Thyroid gland (tissue), 4 donors: ENCODE data around the gene OR6N1. TPM values are rescaled to one million over a fixed set of nuclear protein-coding genes. Genes with fewer than 3 reads are reported as not detected.

ENCODE experiments used
- DNase-seq, 2 donors: peaks; one replicate each; pipeline ENCODE4 v3.0.0-alpha.2; 2019
- H3K27ac ChIP-seq, 3 donors: fragments of 200-600 bp; sonication (generic); 1 replicate in 2 of 3; 2 replicates in 1 of 3; pipeline ENCODE4 v1.5.1; 2016 to 2019; ENCODE audit warnings: mild to moderate bottlenecking in 1 of 3, moderate library complexity in 1 of 3
- H3K27me3 ChIP-seq: fragments of 200-600 bp; sonication (generic); one replicate; pipeline ENCODE4 v1.5.1; 2019
- H3K36me3 ChIP-seq, 2 donors: fragments of 200-600 bp; sonication (generic); one replicate each; pipeline ENCODE4 v1.5.1; 2016 to 2019
- H3K4me1 ChIP-seq, 2 donors: fragments of 200-600 bp; sonication (generic); one replicate each; pipeline ENCODE4 v1.5.1; 2017 to 2019
- H3K4me3 ChIP-seq, 3 donors: fragments of 200-600 bp; sonication (generic); replicated peaks in 1 of 3; 1 replicate in 2 of 3; 2 replicates in 1 of 3; pipeline ENCODE4 v1.5.1; 2016; ENCODE audit warnings: mild to moderate bottlenecking in 1 of 3
- H3K9me3 ChIP-seq: fragments of 200-600 bp; sonication (generic); one replicate; pipeline ENCODE4 v1.5.1; 2017
- POLR2A ChIP-seq, 2 donors: fragments of 450-650 bp; IDR thresholded peaks; one replicate each; pipeline ENCODE4 v1.6.1; 2017; ENCODE audit warnings: antibody characterized with exemption in 2 of 2, mild to moderate bottlenecking in 2 of 2, moderate library complexity in 1 of 2
- whole genome bisulfite sequencing, 2 donors: methylation state at CpG; one replicate each; pipeline ENCODE4 v1.1.5; 2017; 5-methylcytosine and 5-hydroxymethylcytosine counted together
- intact Hi-C: fragments of 100-400 bp; cut with DNase I; formaldehyde crosslinking; loops from one replicate; pipeline ENCODE4 v1.15.1; 2023
- total RNA-seq, 4 donors: library from RNA; depleted of rRNA; stranded (reverse); fragments of >200 nt; gene quantifications; one replicate each; pipeline ENCODE4 v1.2.3, GENCODE V29; 2016
- TF ChIP-seq, protein P1 (sequence below), 6 experiments: fragments of 200-600 bp in 3 of 6; fragments of 450-650 bp in 3 of 6; sonication (generic) in 3 of 6; IDR thresholded peaks; one replicate each; pipeline ENCODE4 v1.5.1; 2016 to 2019; ENCODE audit warnings: antibody characterized with exemption in 6 of 6, mild to moderate bottlenecking in 2 of 6, inconsistent platforms in 1 of 6, moderate library complexity in 1 of 6

The OR6N1 gene
- total RNA-seq, 4 donors from 2014 or later, result not detected

- H3K27ac ChIP-seq, result no peak overlapping the region
- H3K27me3 ChIP-seq, result no peaks in the 10 kb centered on the region
- no peak overlapping the region for H3K4me3 ChIP-seq
- WGBS, 2 donors, result 70 to 77% methylated on average over 4 of the region's 4 CpGs
- H3K9me3 ChIP-seq, result no peaks in the 10 kb centered on the region
- TF ChIP-seq, protein P1, sequence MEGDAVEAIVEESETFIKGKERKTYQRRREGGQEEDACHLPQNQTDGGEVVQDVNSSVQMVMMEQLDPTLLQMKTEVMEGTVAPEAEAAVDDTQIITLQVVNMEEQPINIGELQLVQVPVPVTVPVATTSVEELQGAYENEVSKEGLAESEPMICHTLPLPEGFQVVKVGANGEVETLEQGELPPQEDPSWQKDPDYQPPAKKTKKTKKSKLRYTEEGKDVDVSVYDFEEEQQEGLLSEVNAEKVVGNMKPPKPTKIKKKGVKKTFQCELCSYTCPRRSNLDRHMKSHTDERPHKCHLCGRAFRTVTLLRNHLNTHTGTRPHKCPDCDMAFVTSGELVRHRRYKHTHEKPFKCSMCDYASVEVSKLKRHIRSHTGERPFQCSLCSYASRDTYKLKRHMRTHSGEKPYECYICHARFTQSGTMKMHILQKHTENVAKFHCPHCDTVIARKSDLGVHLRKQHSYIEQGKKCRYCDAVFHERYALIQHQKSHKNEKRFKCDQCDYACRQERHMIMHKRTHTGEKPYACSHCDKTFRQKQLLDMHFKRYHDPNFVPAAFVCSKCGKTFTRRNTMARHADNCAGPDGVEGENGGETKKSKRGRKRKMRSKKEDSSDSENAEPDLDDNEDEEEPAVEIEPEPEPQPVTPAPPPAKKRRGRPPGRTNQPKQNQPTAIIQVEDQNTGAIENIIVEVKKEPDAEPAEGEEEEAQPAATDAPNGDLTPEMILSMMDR (IDR thresholded peaks at IDR 0.05), result no peak
- no peak for TF ChIP-seq POLR2A (IDR thresholded peaks at IDR 0.05)
- no peaks in the 10 kb centered on the region for H3K36me3 ChIP-seq
- no peak for DNase-seq
- H3K4me1 ChIP-seq, result no peaks in the 10 kb centered on the region
- intact Hi-C loops, result no loop called here
Measured at GRCh38 chr1:158730453-158730852, 41.5 kb downstream of the OR6N1 start.

- 73 to 74% methylated on average over 3 of the region's 3 CpGs for WGBS, 2 donors
- no peak for TF ChIP-seq POLR2A (IDR thresholded peaks at IDR 0.05)
- TF ChIP-seq, protein P1 (IDR thresholded peaks at IDR 0.05), result no peak
- Histone ChIP-seq H3K36me3 (no peaks in the 10 kb centered on the region), H3K4me3 (no peak overlapping the region), H3K9me3 (no peaks in the 10 kb centered on the region), H3K4me1 (no peaks in the 10 kb centered on the region), H3K27me3 (no peaks in the 10 kb centered on the region), H3K27ac (no peak overlapping the region)
- intact Hi-C loops, result no loop called here
- no peak for DNase-seq
Measured at GRCh38 chr1:158728510-158729225, 43.3 kb downstream of the OR6N1 start.

GRCh38 chr1:158724442-158724841, 47.6 kb downstream of the OR6N1 start:
- Histone ChIP-seq H3K36me3 (no peaks in the 10 kb centered on the region), H3K27ac (no peak overlapping the region), H3K27me3 (no peaks in the 10 kb centered on the region), H3K9me3 (no peaks in the 10 kb centered on the region), H3K4me1 (no peaks in the 10 kb centered on the region), H3K4me3 (no peak overlapping the region)
- intact Hi-C loops, result no loop called here
- TF ChIP-seq, protein P1 (IDR thresholded peaks at IDR 0.05), result no peak
- TF ChIP-seq POLR2A (IDR thresholded peaks at IDR 0.05), result no peak
- WGBS, 2 donors, result 92 to 97% methylated on average over 5 of the region's 5 CpGs
- no peak for DNase-seq

GRCh38 chr1:158720620-158721019, 51.4 kb downstream of the OR6N1 start, which contains the start of gene OR6K3:
TSS of gene OR6K3 (minus strand) at chr1:158720720. CDS start at chr1:158718115, 2,605 bp downstream.
- Histone ChIP-seq H3K4me1 (no peaks in the 10 kb centered on the region), H3K4me3 (no peak within 1 kb of the TSS), H3K36me3 (no peaks in the 10 kb centered on the region), H3K9me3 (no peaks in the 10 kb centered on the region), H3K27me3 (no peaks in the 10 kb centered on the region), H3K27ac (no peak within 1 kb of the TSS)
- WGBS, 2 donors, result 76 to 79% methylated on average over 2 of the region's 2 CpGs
- TF ChIP-seq, protein P1 (IDR thresholded peaks at IDR 0.05), result no peak
- no peak for DNase-seq
- intact Hi-C loops, result no loop called here

DNA sequence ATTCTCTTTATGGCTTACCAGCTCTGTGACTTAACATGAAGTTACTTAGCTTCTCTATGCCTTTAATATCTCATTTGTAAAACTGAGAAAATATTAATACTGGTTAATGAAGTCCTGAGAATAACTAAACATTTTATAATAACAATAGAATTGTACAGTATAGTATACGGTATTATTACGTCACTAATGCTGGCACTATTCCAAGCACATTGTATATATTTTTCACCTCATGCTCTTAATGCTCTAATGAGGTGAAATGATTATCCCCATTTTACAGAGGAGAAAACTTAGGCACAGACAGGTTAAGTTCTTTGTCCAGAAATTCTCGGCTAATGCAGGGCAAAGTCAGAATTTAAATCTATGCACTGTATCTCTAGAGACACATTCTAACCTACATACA, 52.3 kb downstream of the OR6N1 start:
- no peak for DNase-seq
- Histone ChIP-seq H3K4me3 (no peak overlapping the region), H3K36me3 (no peaks in the 10 kb centered on the region), H3K27ac (no peak overlapping the region), H3K27me3 (no peaks in the 10 kb centered on the region), H3K4me1 (no peaks in the 10 kb centered on the region), H3K9me3 (no peaks in the 10 kb centered on the region)
- TF ChIP-seq, protein P1 (IDR thresholded peaks at IDR 0.05), result no peak
- no peak for TF ChIP-seq POLR2A (IDR thresholded peaks at IDR 0.05)
- intact Hi-C loops, result no loop called here
- WGBS, 2 donors, result 70 to 75% methylated on average over 3 of the region's 3 CpGs
